Thoracic aorta (tissue), 2 donors: ENCODE results near the gene SCARB1. TPM values are rescaled to one million over a fixed set of nuclear protein-coding genes. Genes with fewer than 3 reads are reported as not detected.

ENCODE experiments used
- ATAC-seq: fragments of 150-250 bp; one replicate; pipeline ENCODE4 v1.8.0; 2017; ENCODE audit warnings: low read depth; ENCODE audit not compliant: insufficient number of reproducible peaks, low FRiP score
- DNase-seq: peaks from one replicate; pipeline ENCODE4 v3.0.0-alpha.2; 2020; ENCODE audit warnings: low spot score
- H3K27ac ChIP-seq, 2 donors: fragments of 200-600 bp; sonication (generic); 1 replicate in 1 of 2; 2 replicates in 1 of 2; pipeline ENCODE4 v1.5.1; 2016; ENCODE audit warnings: mild to moderate bottlenecking in 2 of 2, moderate library complexity in 2 of 2
- H3K27me3 ChIP-seq: fragments of 200-600 bp; sonication (generic); replicated peaks from 2 replicates; pipeline ENCODE4 v1.6.0; 2016; ENCODE audit warnings: mild to moderate bottlenecking; ENCODE audit not compliant: insufficient read depth
- H3K36me3 ChIP-seq: fragments of 200-600 bp; sonication (generic); one replicate; pipeline ENCODE4 v1.5.1; 2016
- H3K4me1 ChIP-seq, 2 donors: fragments of 200-600 bp; sonication (generic); 1 replicate in 1 of 2; 2 replicates in 1 of 2; pipeline versions ENCODE4 v1.5.1 to v1.6.0; 2016; ENCODE audit warnings: low read depth in 2 of 2, mild to moderate bottlenecking in 1 of 2; ENCODE audit not compliant: control insufficient read depth in 1 of 2
- H3K4me3 ChIP-seq: fragments of 200-600 bp; sonication (generic); 2 replicates; pipeline ENCODE4 v1.5.1; 2016; ENCODE audit warnings: mild to moderate bottlenecking
- H3K9me3 ChIP-seq: fragments of 200-600 bp; sonication (generic); 2 replicates; pipeline ENCODE4 v1.5.1; 2016
- total RNA-seq, 2 donors: library from RNA; depleted of rRNA; stranded (reverse); fragments of >200 nt; gene quantifications; one replicate each; pipeline versions ENCODE4 v1.1.0 to v1.2.3, GENCODE V29; 2016
- TF ChIP-seq, protein P1 (sequence below): fragments of 200-600 bp; sonication (generic); IDR thresholded peaks from one replicate; pipeline ENCODE4 v1.5.1; 2019; ENCODE audit warnings: antibody characterized with exemption

Gene SCARB1
- total RNA-seq, 2 donors from 2014 or later: 8.8 to 13.1 TPM

DNA sequence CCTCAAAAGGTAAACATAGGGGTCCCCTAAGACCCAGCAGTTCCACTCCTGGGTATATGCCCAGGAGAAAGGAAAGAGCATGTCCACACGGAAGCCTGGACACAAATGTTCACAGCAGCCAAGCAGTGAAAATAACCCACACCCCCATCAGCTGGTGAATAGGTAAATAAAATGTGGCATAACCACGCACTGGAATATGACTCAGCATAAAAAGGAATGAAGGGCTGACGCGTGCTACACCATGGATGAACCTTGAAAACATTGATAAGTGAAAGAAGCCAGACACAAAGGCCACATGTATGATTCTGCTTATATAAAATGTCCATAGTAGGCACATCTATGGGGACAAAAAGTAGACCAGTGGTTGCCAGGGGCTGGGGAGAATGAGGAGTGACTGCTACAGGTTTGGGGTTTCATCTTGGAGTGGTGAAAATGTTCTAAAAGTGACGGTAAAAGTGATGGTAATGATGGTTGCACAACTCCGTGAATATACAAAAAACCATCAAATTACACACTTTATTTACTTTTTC, 3.8 kb upstream of the SCARB1 start:
- no peak for DNase-seq
- no peak overlapping the region for H3K4me3 ChIP-seq
- H3K4me1 ChIP-seq: peaks cover 4 to 14% of the 10 kb centered on the region in 2 donors
- no peaks in the 10 kb centered on the region for H3K9me3 ChIP-seq
- ATAC-seq: no peak
- TF ChIP-seq, protein P1, sequence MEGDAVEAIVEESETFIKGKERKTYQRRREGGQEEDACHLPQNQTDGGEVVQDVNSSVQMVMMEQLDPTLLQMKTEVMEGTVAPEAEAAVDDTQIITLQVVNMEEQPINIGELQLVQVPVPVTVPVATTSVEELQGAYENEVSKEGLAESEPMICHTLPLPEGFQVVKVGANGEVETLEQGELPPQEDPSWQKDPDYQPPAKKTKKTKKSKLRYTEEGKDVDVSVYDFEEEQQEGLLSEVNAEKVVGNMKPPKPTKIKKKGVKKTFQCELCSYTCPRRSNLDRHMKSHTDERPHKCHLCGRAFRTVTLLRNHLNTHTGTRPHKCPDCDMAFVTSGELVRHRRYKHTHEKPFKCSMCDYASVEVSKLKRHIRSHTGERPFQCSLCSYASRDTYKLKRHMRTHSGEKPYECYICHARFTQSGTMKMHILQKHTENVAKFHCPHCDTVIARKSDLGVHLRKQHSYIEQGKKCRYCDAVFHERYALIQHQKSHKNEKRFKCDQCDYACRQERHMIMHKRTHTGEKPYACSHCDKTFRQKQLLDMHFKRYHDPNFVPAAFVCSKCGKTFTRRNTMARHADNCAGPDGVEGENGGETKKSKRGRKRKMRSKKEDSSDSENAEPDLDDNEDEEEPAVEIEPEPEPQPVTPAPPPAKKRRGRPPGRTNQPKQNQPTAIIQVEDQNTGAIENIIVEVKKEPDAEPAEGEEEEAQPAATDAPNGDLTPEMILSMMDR: no peak
- H3K36me3 ChIP-seq: no peaks in the 10 kb centered on the region
- H3K27ac ChIP-seq: no peak overlapping the region
- H3K27me3 ChIP-seq: no peaks in the 10 kb centered on the region

DNA sequence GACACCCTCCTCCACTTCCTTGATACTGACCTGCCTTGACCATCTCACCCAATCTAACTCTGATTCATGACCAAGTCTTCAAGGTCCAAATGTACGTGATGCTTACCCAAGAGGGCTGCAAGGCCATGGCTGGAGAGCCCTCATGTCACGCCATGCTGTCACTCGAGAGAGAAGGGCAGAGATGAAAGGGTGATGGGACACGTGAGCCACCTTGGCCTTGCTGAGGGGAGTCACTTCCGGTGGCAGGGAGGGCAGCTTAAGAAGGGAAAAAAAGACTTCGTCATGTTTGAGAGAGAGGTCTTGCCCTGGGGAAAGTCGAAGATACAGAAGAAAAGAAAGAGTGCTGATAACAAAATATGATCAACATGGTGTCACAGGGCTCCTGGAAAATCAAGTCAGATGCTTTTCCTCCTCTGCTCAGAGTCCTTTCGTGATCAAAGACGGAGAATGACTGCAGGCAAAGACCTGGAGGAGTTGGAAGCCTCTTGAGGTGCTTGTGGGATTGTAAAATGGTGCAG, 3.3 kb upstream of the SCARB1 start:
- TF ChIP-seq, protein P1: no peak
- H3K27ac ChIP-seq: no peak overlapping the region
- no peaks in the 10 kb centered on the region for H3K9me3 ChIP-seq
- no peak overlapping the region for H3K4me3 ChIP-seq
- no peaks in the 10 kb centered on the region for H3K36me3 ChIP-seq
- peaks cover 4 to 19% of the 10 kb centered on the region in 2 donors for H3K4me1 ChIP-seq
- H3K27me3 ChIP-seq: no peaks in the 10 kb centered on the region
- ATAC-seq: no peak
- DNase-seq: no peak

DNA sequence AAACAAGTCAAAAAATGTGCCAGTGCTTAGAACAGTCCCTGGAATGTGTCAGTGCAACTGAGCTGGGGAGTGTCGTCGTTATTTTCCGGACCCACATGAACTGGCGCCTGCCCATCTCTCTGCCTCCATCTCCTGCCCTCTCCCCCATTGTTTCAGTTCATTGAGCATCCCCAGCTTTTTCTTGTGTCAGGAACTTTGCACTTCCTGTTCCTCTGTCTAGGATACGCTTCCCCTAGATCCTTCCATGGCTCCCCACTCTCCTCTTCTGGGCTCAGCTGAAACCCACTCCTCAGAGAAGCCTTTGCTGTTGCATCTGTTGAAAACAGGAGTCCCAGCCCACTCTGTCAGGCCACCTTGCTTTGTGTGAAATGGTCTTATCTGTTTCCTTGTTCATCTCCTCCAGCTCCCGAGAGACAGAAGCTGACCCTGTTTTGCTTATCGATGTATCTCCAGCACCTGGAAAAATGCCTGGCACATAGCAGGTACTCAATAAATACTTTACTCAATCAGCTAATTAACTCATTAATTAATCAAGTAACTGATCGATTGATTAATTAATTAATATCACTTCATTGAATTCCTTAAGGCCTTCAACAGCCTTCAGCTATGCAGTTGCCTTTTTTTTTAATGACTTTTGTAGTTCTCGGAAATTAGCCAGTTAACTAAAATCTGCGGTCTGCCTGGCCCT, 2.7 kb upstream of the SCARB1 start:
- H3K27me3 ChIP-seq: no peaks in the 10 kb centered on the region
- ATAC-seq: no peak
- TF ChIP-seq, protein P1: no peak
- H3K4me1 ChIP-seq: peaks cover 8 to 25% of the 10 kb centered on the region in 2 donors
- H3K36me3 ChIP-seq: no peaks in the 10 kb centered on the region
- DNase-seq: no peak
- H3K27ac ChIP-seq: no peak overlapping the region
- no peaks in the 10 kb centered on the region for H3K9me3 ChIP-seq
- no peak overlapping the region for H3K4me3 ChIP-seq

DNA sequence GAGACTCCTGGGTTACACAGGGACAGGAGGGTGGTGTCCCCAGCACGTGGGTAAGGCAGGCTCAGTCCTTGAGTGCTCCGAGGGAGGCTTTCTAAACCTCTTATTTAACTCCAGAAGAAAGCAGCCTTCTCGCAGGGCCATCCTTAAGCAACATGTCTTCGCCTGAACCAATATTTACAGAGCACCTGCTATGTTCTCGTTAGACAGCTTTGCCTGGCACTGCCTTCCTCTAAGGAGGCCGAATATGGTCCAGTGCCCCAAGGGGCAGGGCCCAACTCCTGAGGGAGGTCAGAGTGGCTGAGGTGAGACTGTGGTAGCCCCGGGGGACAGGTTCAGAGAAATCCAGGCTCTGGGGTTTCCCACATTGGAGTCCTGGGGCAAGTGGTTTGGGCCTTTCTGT, 2.1 kb upstream of the SCARB1 start:
- DNase-seq: no peak
- ATAC-seq: no peak
- Histone ChIP-seq H3K27ac (no peak overlapping the region), H3K4me3 (no peak overlapping the region), H3K36me3 (no peaks in the 10 kb centered on the region), H3K4me1 (peaks cover 8 to 28% of the 10 kb centered on the region in 2 donors), H3K9me3 (no peaks in the 10 kb centered on the region), H3K27me3 (no peaks in the 10 kb centered on the region)
- TF ChIP-seq, protein P1: no peak

DNA sequence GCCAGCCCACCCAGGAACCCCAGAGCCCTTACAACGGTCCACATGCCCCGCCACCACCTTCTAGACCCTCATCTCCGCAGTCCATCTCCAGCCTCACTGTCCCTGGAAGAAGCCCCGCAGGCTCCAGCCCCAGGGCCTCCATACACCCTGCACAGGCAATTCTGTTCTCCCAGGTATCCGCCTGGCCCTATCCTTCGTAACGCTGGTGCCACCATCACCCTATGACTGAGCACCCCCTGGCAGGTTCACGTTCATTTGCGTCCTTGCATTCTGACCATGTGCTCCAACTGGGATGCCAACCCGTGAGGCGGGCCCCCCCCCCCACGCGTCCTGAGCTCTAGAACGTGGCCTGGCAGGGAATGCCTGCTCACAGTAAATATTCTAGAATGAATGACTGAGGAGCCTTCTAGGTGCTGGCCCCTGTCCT, 675 bp upstream of the SCARB1 start:
- no peaks in the 10 kb centered on the region for H3K27me3 ChIP-seq
- ATAC-seq (no peak), DNase-seq (no peak)
- no peaks in the 10 kb centered on the region for H3K9me3 ChIP-seq
- H3K27ac ChIP-seq: peak overlapping the region in 1 of 2 donors; percentile 42
- peaks cover 8 to 28% of the 10 kb centered on the region in 2 donors for H3K4me1 ChIP-seq
- TF ChIP-seq, protein P1: no peak
- no peaks in the 10 kb centered on the region for H3K36me3 ChIP-seq
- H3K4me3 ChIP-seq: peak overlapping the region; percentile 98
